GM12801 (cell line): Measurements from ENCODE around the gene MUC15.

Source experiments
- CTCF ChIP-seq: IDR thresholded peaks from one replicate; pipeline ENCODE4 v1.5.1; 2011; ENCODE audit warnings: control low read depth; ENCODE audit not compliant: insufficient read length; ENCODE audit errors: extremely low read depth

MUC15 gene

DNA sequence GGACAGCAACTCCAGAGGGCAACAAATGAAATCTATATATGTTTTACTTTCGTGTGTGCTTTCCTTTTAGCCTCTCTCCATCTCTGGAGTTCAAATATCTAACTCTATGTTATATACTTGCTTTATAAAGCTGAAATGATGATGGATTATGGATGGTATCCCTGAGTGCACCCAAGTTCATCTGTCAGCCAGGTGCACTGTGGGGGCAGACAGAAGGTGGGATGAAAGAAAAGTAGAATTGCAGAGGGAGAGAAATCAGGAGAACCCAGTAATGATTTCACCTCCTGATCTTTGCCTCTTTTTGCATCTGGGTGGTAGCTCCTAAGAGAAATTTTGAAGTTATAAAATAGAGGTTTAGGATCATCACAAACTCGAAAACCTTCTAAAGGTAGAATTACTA is 2.4 kb downstream of the MUC15 start:
- no peak for TF ChIP-seq CTCF

DNA sequence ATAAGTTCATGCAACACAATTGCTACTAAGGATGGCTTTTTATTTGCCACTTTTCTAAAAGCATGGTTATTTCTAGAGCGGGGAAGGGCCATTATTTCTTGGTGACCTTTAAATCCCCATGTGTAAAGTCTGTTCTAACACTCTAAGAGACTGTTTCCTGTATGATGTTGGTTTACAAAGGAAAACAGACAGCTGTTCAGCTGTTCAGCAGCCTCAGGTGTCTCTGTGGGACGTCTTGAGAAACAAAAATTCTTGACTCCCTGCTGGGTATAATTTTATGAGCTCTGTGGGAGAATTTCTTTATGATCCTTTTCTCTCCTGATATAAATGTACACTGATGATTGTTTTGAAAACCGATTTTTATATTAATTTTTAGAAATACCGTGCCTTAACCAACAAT is 13.9 kb downstream of the MUC15 start:
- no peak for TF ChIP-seq CTCF

DNA sequence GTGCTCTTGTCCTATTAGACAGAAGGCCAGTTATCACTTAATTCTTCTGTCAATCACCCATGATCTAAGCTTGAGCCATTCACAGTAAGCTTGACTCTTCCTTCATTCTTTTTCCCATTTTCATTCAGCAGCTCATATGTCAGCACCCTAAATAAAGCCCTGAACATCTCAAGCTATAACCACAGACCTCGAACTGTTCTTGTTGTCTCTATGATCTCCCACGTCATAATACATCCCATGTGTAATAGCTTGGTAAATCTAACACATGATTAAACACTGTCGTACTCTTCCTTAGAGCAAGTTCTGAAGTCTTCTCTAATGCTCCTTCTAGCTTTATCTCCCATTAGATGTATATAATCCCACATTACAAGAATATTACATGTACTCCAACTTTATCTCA is 14.4 kb downstream of the MUC15 start:
- TF ChIP-seq CTCF: no peak

DNA sequence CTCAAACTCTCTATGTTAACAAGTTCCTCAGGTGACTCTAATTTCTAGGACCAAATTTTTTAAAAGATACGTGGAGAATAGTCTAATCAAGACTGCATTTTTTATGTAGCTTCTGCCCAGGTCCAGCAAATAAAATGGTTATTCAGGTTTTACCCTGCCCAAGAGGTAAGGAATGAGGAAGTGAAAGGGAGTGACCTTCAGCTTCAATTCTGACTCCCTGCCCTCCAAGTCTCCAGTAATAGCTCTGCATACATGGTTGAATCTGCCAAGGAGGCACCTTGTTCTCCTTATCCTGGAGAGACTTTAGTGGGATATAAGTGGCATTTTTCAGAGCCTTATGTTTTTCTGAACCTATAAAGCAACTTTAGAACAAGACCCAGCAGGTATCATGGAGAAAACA is 15.5 kb downstream of the MUC15 start:
- TF ChIP-seq CTCF: no peak

DNA sequence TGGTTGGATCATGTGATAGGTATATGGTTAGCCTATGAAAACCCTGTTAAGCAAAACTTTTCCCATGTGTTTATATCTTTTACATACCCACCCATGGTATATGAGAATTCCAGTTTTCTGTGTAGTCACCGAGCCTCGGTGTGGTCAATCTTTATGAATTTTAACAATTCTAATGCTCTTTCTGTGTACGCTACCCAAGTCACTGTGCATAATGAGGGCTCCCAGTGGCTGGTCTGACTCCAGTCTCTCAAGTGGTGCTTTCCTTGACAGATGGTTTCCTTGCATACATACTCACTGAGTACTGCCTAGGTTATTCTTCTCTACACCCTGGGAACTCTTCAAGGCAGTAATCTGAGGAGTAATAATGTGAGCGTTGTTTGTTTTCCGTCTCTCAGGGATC is 17.6 kb downstream of the MUC15 start:
- TF ChIP-seq CTCF: no peak

GRCh38 chr11:26553182-26553581 is 18.9 kb downstream of the MUC15 start:
- TF ChIP-seq CTCF: no peak

GRCh38 chr11:26551186-26551801 is 20.8 kb downstream of the MUC15 start:
- no peak for TF ChIP-seq CTCF
